ENCODE results near the gene EDA.

The EDA gene

DNA sequence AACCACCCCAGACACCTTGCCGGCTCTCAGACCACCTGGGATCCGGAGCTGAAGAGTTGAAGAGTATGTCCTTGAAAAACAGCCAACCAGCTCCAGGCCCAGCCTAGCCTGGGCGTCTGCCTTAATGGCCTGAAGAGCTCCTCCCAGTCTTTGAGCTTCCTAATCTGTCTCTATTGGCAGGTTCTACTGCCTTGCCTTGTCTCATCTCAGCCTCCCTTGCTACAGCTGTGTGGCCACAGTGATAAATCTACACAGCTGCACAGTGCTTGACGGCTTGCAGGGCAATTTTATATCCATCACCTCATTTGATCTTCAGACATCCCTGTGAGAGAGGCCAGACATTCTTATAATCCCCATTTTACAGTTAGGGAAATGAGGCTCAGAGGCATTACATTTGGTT is 413.9 kb downstream of the EDA start:
- no peak for DNase-seq

DNA sequence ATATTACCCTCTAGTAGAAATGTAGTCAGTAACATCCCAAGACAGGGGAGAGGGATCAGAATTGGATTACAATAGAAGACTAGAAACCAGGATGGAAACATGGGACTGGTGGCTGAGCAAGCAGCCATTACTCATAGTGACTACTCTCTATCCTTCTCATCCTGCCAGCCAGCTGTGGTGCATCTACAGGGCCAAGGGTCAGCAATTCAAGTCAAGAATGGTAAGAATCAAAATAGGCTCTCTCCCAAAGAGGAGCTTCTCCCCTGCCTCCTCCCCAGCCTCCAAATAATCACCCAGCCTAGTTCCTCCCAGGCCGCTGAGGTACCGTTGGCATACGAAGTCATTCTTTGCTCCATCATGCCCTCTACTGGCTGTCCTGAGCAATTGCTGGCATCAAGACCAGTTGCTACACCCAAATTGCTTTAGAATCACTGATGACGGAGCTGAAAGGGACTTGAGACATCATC is 414.4 kb downstream of the EDA start:
- peak; percentile 44 for DNase-seq

DNA sequence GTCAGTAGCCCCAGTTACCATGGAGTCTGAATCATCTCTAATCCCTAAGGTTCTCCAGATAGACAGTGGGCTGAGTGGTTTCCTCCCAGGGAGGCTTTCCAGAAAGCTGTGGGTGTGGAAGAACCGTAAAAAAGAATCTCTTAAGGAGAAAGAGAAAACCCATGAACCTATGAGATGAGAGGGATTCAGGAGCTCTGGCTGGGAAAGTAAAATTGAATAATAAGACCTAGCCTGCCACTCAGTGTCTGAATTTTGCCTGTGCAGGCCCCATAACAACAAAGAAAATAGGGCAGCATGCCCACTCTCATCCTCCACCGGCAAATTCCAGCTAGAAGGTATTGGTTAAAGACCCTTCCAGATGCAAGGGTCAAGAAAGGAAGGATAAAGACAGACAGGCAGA is 416.9 kb downstream of the EDA start:
- no peak for DNase-seq

DNA sequence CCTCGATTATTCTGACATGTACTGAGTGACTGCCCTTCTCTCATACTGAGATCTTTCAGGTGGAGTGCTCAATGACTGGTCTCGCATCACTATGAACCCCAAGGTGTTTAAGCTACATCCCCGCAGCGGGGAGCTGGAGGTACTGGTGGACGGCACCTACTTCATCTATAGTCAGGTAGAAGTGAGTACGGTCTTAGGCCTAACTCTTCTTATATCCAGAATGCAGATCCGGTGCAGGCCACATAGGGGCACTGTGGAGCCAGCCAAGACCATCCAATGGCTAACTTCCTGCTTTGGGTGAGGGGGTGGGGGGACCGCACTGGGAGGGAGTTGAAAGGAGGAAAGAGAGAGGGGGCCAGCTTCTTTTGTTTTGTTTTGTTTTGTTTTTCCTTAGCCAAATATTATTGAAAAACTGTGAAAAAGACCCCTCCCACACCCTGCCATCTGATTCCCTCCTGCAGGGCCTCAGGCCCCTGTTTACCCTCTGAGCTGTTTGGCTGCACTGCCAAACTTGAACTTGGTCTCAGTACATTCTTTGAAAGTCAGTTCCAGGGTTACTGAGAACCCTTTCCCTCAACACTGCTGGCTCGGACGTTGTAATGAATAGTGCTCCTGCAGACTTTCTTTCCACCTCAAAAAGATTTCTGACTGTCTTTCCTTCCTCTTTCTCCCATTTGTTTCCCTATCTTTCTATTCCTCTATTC is 417.6 kb downstream of the EDA start:
- peak; percentile 3 for DNase-seq

DNA sequence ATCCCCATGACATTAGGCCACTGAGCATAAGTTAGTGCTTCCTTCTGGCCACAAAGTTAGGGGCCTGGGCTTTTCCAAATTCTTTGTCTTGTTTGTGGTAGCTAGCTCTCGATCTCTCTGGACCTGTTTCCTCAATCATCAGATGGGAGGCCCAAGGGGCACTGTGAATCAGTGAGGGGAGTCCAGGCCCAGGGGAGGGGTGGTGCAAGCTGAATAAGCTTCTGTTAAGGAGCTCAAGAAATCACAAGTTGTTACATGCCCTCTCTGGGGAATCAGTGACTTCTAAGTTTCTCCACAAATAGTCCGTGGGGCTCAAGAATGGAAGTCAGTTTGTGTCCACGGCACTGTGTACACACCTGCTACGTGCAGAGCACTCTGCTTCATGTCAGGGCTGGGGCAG is 418.7 kb downstream of the EDA start:
- no peak for DNase-seq

DNA sequence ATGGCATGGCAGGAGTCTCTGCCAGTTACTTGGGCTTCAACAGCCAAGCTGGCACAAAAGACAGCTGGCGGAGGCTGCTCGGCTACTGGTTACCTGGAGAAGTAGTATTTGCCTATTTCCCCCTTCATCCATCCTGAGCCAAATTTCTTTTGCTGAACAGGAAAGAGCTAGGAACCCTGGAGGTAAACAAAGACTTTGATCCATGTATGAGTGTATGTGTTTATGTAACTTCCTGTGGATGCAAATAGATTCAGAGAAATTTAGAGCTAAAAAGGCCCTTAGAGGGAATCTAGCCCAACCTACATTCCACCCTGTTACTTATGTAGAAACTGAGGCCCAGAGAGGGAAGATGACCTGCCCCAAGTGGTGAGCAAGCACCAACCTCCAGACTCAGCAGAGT is 422.6 kb downstream of the EDA start:
- no peak for DNase-seq

DNA sequence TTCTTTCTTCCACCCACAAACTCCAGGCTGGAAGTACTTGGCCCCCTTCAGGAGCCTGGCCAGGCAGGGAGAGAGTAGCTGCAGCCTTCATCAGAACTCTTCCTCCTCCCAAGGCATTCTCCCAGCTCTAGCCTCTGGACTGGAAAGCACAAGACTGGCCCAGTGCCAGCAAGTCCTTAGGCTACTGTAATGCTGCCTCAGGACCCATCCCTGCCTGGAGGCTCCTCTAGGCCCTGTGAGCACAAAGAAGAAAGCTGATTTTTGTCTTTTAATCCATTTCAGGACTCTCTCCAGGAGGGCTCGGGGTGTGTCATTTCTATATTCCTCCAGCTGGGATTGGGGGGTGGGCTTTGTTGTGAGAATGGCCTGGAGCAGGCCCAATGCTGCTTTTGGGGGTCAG is 423.0 kb downstream of the EDA start:
- no peak for DNase-seq

DNA sequence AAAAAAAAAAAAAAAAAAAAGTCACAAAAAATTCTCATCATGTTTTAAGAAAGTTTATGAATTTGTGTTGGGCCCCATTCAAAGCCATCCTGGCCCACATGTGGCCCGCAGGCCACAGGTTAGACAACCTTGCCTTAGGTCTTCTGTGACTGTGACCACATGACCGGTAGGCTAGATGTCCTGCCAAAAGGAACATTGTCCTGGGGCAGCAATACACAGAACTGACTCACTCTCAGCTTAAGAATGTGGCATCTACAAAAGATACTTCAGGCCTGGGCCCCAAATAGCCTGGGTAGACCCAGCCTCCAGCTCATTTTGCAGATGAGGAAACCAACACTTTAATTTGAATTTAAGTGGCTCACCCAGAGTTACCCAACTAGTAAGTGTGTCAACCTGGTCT is 423.8 kb downstream of the EDA start:
- no peak for DNase-seq

DNA sequence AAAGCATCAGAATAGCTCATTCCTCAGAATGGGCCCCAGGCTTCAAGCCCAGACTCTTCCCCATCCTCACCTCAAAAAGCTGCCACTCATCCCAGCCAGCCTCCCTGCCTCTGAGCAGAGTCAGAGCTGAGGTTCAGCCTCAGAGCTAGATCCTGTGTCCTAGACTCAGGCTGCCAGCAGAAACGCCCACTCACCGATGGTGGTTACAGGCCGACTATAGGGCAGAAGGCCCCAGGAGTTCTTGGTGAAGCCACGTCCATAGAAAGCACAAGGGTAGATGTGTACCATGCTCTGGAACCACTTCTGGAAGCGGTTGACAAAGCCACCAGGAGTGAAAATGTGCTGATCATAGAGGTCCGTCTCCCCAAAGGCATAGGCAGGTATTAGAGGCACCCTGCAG is 426.1 kb downstream of the EDA start:
- DNase-seq: no peak

DNA sequence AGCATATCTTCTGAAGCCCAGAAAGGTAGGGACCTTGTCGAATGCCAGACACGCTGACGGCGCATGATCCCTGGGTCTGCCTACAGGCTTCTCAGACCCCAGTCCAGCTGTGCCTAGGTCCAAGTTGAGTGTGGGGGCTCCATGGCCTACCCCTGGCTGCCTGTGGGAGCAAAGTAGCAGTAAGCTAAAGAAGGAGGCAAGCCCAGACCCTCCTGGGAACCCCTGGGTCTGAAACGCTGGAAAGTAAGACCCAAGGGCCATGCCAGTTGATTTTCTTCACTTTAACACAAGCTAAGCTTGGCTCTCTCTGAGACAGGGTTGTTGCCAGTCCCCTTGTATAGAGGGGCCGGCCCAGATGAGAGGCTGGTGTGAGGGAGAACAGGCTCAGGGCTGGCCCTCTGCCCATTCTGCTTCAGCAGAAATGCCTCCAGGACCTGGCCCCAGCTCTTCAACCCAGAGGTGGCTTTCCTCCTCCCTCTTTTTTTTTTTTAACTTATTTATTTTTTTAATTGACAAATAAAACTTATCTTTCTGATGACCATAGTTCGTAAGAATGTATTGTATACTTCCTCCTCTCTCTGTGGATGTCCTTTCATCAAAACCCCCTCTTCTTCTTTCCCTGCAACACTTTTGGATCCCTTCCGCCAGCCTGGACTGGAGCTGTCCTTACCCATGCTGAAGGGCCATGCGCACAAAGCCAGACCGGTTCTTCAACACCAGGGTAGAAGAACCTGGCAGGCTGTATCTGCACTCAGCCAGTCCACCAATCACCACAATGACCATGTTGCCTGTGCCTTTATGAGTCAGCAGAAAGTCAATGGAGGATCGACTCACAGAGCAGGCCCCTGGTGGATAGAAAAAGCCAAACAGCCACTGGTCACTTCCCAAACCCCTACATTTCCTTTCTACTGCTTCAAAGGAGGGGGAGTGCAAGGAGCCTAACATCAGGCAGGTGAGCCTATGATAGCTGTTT is 426.8 kb downstream of the EDA start:
- DNase-seq: no peak

DNA sequence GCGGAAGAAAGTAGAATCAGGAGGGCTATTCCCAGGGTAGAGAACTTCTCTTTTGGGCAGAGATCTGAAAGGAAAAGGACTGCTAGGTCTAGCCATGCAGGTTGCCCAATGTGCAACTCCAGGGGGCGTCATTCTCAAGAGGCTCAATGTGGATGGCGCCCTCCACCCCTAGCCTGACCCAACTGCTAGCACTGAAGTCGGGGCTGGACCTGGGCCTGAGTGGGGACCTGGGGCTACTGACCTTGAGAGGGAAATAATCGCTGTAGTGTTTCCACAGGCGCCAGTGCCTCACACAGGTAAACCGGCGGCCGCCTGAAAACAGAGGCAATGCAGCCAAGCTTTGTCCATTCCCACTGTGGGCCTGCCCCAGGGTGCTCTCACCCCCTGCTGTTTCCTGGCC is 427.8 kb downstream of the EDA start:
- DNase-seq: no peak

DNA sequence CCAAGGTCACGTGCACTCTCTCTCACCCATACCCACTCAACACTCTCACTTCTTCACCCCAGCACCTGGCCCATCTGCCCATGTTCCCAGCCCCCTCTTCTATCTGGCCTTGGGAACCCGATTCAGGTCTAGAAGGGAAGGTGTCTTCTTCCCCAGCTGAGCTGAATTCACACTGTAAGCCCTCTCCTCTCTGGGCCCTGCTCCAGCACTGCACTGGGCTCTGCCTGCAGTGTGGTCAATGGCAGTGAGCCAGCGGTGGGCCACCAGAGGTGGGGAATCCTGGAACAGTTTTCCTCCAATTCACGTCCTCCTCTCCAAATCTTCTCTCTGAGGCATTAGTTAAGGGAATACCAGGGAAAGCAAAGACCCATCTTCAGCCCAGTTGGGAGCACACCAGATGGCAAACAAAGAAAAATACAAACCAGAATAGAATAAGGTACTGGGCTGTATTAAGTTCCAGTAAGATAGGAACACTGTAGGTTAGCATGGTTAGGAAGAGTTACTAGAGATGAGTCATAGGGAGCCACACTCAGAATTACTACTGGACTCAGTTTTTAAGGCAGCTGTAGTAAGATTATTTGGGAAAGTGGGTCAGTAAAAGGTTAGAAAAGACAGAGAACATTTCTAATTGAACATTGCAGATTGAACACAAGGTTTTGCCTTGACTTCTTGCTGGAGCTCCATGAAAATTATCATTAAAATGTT is 428.8 kb downstream of the EDA start:
- DNase-seq: no peak

DNA sequence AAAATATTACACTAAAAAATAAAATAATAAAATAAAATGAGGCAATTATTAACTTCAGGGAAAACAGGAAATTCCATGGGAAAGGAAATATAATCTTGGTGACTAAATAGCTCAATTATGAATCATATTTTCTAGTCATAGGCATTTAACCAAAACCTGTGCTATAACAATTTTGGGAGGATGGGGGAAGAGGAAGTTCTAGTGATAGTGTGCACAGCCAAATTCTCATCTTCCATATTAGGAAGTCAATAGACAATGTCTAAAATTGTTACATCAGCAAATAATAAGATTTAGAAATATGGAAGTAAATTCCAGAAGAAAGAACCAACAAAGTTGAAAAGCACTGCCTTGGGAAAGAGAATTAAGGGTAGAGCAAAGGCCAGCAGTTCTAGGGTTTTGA is 431.1 kb downstream of the EDA start:
- no peak for DNase-seq

DNA sequence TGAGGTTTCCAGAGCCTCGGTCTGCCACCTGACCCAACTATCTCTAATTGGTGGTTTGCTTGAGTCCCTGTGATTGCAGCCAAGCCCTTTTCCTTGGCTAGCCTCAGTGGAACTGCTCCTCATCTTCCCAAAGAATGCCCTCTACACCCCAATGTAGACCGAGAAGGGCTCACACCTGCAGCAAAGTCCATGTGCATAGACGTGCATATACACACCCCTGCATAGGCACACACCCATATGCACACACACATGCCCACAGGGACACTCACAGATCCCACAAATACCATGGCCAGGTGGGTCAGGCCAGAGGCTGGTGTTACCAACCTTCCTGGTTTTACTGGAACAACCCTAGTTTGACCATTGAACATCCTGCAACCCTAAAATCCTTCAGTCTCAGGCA is 433.5 kb downstream of the EDA start:
- no peak for DNase-seq

DNA sequence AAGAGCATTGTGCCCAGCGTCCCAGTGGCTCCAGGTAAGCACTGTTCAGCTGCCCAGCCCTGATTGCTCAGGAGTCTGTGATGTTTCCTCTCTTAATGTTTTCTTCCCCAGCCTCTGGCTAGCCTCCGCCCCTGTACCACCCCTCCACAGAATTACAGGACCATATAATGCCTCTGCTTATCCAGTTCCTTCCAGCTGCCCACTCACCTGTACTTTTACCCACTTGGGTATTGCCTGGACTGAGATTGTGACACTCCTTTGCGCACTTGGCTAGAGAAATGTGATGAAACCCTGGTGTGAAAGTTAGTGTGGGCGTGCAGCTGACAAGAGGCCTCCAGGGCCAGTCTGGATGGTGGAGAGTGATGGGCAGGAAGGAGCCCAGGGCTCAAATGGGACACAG is 434.0 kb downstream of the EDA start, which contains the start of gene AWAT2:
Gene AWAT2, minus strand, starts transcription at position 14 of the 400 bp plus-strand sequence. Its CDS starts 6 bp downstream, at position 8.
- peak; percentile 36 for DNase-seq

DNA sequence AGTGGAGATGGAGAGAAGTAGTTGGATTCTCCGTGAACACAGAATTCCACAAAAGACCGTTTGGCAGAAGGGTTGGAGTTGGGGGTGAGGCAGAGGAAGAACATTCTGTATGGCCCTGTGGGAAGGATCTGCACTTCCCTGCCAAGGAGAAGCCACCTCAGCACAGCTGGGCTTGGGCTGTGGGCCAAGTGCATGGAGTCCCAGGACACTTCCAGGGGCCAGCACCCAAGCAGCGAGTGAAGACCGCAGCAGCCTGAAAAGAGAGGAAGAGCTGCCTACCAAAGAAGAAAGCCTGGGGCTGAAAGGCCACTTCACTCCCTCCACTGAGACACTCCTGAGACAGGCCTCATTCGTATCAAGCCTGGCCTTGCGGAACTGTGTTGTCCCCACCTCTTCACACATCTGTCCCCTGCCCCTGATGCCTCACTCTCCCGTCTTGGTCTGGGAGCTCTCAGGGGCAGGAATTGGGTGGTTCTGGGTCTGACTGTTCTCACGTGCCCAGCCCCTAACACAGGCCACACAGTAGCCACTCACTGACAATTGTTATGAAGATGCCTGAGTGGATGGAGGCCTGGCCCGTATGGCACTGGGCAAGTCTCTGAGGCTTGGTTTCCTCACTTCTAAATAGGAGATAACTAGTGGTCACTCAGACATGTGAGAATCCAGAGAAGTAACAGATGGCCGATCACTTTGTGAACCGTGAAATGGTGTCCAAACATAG is 437.1 kb downstream of the EDA start:
- no peak for DNase-seq

DNA sequence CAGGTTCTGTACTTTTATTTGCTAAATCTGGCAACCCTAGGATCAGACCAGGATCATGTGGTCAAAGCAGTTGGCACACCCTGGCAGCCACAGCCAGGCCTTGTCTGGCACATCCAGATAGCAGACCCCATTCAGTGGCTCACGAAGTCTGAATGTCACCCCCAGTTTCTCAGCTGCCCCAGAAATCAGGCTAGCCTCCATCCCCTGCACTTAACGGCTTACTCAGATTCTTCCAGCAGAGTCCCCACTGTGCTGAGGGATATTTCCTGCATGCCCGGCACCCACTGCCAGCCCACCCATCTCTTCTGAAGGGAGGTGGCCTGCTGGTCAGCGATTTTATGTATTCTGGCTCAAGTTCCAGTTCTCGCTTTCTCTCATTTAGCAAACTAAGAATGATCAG is 438.5 kb downstream of the EDA start:
- DNase-seq: no peak

DNA sequence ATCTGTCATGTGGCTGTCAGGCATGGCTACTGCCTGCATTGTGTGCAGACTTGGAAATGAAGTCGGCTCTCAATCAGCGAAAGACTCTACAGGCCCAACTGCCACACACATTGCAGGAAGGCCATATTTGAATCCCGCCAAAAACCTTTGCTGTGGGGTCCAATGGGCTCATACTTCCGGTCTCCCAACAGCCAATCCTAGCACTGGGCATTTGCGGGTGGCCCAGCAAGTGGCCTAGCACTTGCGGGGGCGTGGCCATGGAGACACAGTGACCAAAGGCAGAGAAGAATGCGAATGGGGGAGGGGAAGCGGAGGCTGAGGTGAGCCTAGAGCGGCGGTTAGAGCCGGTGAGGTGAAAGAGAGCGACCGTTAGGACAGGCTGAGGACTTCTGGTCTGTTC is 446.2 kb downstream of the EDA start, which contains the start of gene OTUD6A:
Gene OTUD6A, plus strand, starts transcription at position 382 of the 400 bp plus-strand sequence. CDS start 68 bp downstream, outside the sequence.
- no peak for DNase-seq

DNA sequence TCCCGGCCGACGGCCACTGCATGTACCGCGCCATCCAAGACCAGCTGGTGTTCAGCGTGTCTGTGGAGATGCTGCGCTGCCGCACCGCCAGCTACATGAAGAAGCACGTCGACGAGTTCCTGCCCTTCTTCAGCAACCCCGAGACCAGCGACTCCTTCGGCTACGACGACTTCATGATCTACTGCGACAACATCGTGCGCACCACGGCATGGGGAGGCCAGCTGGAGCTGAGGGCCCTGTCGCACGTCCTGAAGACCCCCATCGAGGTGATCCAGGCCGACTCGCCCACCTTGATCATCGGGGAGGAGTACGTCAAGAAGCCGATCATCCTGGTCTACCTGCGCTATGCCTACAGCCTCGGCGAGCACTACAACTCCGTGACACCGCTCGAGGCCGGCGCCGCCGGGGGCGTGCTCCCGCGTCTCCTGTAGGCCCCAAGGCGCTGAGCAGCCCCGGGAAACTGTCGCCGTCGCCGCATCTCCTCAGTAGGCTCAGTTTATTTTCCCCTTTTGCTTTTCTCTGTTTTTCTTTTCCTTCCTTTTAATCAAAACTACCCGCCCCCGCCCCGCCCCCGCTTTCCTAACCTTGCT is 447.1 kb downstream of the EDA start:
- no peak for DNase-seq

DNA sequence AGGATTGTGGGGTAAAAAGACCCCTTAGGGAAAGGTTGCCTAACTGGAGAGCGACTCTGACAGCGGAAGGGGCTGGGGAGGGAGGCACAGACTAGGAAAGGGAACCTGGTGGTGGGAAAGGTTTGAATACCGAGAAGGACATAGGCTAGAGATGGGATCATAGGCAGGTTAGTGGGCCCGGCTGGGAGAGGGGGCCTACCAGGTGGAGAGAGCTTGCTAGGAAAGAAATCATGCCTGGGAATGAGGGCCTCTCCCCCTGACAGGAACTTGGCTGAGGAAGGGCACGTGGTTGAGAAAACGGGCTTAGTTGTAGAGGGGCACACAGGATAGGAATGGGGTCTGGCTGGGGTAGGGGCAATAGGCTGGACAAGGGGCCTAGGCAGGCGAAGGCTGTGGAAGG is 450.7 kb downstream of the EDA start:
- DNase-seq: no peak

DNA sequence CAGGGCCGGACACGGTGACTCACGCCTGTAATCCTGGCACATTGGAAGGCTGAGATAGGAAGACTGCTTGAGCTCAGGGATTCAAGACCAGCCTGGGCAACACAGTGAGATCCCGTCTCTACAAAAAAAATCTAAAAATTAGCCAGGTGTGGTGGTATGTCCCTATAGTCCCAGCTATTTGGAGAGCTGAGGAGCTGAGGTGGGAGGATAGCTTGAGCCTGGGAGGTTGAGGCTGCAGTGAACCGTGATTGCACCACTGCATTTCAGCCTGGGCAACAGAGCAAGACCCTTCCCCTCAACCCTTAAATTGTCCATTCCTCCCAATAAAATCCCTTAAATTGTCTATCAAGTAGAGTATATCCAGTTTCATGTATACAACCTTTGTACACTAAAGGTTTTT is 463.4 kb downstream of the EDA start:
- no peak for DNase-seq

DNA sequence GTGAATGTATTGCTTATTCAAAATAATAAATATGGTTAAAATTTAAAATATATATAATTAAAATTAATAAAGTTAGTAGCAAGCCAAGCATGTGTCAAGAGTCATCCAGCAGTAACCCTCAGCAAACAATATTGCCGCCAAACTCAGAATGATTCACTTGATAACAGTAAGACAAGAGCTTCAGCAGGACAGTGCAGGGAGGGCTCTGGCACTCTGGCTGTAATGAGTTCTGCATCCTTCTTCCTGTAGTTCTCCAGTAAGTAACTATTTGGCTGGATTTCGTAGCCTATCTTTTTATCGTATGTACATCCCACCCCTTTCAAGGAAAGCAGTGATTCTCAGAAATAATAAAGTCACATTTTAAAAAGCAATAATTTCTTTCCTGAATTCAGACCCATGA is 464.0 kb downstream of the EDA start:
- no peak for DNase-seq

Data from inflammatory macrophage treated with lipopolysaccharide for 4 hours (primary cell).